OCI-LY7 (cell line): ENCODE measurements around the gene GTF2IRD1.

Source experiments
- EZH2phosphoT487 ChIP-seq: fragments of 200-600 bp; sonication (generic); IDR thresholded peaks from 2 replicates; pipeline ENCODE4 v1.6.1; 2018; ENCODE audit warnings: low read depth, borderline replicate concordance, mild to moderate bottlenecking, mixed run types, antibody characterized with exemption, low read length, moderate library complexity, mixed read lengths
- TF ChIP-seq, protein P1 (sequence below): fragments of 200-600 bp; sonication (generic); conservative IDR thresholded peaks from 2 replicates; pipeline ENCODE4 v1.5.1; 2014; ENCODE audit warnings: mild to moderate bottlenecking, antibody characterized with exemption, low read length, moderate library complexity, mixed read lengths

DNA sequence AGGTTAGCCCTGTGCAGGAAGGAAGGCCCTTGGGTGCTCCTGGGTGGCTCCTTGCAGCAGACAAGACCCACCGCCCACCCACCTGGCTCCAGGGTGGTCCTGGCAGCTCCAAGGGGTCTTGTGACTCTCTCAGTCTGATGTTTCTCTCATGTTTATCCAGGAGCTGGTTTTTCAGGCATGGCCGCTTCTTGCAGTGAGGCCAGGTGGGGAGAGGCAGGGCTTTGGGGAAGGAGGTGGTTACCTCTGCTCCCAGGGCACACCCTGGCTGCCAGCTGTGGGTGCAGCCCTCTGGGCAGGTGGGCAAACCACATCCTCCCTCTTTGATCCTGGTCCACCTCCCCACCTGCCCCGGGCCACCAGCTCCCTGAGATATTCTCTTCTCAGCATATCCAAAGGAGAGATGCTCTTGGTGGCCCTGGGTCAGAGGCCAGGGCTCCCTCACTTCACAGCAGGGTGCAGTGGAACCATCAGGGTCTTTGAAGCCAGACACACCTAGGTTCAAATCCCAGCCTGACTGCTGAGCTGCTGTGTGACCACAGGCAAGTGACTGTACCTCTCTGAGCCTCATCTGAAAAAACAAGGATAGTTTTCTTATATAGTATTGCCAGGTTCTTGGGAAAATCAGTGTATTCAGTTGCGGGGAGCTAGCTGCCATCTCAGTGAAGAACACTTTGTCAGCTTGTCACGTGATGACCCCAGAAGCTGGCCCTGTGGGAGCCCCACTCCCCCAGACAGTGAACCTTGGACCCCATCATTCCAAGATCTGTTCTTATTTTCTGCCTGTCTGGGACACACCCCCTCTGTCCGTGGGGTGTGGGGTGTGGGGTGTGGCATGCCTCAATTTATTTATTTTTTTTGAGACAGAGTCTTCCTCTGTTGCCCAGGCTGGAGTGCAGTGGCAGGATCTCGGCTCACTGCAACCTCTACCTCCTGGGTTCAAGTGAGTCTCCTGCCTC is 11.5 kb downstream of the GTF2IRD1 start:
- TF ChIP-seq, protein P1, sequence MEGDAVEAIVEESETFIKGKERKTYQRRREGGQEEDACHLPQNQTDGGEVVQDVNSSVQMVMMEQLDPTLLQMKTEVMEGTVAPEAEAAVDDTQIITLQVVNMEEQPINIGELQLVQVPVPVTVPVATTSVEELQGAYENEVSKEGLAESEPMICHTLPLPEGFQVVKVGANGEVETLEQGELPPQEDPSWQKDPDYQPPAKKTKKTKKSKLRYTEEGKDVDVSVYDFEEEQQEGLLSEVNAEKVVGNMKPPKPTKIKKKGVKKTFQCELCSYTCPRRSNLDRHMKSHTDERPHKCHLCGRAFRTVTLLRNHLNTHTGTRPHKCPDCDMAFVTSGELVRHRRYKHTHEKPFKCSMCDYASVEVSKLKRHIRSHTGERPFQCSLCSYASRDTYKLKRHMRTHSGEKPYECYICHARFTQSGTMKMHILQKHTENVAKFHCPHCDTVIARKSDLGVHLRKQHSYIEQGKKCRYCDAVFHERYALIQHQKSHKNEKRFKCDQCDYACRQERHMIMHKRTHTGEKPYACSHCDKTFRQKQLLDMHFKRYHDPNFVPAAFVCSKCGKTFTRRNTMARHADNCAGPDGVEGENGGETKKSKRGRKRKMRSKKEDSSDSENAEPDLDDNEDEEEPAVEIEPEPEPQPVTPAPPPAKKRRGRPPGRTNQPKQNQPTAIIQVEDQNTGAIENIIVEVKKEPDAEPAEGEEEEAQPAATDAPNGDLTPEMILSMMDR, result no peak
- no peak for TF ChIP-seq EZH2phosphoT487
